Retinal pigment epithelial cell (primary cell): ENCODE results near the gene DQX1.

Experiments
- DNase-seq: peaks from one replicate; pipeline ENCODE4 v3.0.0-alpha.2; 2010; ENCODE audit warnings: low read depth
- H3K4me3 ChIP-seq: 2 replicates; pipeline ENCODE4 v1.5.1; 2011; ENCODE audit warnings: mild to moderate bottlenecking, low read length, control low read depth, moderate library complexity
- TF ChIP-seq, protein P1 (sequence below): conservative IDR thresholded peaks from 2 replicates; pipeline ENCODE4 v1.5.1; 2011; ENCODE audit warnings: low read depth, low read length, control low read depth, inconsistent platforms

DQX1 gene

DNA sequence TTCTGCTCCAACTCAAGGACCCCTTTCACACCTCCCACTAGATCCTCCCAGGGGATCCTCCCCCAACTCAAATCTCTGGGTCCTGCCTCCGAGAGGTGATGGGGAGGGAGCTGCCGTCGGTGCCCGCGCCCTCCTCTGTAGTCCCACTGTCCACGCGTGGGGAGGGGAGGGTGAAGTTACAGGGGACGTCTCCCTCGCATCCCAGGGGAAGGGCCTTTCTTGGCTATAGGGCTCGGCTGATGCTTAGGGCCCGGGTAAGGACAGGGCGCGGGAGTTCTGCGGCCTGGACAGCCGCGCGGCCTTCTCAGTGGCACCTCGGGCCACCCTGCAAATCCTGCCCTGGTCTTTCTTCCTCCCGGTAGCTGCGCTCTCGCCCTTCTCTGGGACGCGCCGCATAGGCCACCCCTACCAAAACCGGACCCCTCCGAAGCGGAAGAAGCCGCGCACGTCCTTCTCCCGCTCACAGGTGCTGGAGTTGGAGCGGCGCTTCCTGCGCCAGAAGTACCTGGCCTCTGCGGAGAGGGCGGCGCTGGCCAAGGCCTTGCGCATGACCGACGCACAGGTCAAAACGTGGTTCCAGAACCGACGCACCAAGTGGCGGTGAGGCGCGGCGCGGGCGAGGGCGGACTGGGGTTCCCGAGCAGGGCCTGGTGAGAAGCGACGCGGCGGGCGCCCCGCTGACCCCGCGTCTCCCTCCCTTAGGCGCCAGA is 10.6 kb downstream of the DQX1 start:
- TF ChIP-seq, protein P1, sequence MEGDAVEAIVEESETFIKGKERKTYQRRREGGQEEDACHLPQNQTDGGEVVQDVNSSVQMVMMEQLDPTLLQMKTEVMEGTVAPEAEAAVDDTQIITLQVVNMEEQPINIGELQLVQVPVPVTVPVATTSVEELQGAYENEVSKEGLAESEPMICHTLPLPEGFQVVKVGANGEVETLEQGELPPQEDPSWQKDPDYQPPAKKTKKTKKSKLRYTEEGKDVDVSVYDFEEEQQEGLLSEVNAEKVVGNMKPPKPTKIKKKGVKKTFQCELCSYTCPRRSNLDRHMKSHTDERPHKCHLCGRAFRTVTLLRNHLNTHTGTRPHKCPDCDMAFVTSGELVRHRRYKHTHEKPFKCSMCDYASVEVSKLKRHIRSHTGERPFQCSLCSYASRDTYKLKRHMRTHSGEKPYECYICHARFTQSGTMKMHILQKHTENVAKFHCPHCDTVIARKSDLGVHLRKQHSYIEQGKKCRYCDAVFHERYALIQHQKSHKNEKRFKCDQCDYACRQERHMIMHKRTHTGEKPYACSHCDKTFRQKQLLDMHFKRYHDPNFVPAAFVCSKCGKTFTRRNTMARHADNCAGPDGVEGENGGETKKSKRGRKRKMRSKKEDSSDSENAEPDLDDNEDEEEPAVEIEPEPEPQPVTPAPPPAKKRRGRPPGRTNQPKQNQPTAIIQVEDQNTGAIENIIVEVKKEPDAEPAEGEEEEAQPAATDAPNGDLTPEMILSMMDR: no peak
- DNase-seq: no peak

DNA sequence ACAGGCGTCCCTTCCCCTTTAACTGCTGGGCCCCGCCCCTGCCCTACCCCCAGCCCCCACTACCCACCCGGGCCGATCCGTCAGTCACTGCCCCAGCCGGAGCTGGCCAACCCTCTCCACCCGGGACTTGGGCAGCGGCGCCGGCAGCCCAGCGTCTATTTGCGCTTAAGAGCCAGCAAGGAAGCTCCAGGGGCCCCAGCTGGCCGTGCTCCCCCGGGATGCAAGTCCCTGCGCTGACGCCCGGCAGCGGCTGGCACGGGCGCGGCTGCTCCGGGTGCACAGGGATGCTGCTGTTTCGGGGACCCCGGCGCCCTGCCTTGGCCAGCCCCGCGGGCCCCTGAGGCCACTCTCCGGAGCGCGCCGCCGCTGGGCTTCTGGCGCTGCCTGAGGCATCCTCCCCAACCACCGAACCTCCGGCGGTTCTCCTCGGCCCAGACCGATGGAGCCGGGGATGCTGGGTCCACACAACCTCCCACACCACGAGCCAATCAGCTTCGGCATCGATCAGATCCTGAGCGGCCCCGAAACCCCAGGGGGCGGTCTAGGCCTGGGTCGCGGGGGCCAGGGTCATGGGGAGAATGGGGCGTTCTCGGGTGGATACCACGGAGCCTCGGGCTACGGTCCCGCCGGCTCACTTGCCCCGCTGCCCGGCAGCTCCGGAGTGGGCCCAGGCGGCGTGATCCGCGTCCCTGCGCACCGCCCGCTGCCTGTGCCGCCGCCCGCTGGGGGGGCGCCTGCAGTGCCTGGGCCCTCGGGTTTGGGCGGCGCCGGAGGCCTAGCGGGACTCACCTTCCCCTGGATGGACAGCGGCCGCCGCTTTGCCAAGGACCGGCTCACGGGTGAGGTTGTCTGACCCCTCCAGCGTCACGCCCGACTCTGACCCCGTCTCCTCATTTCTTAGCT is 11.4 kb downstream of the DQX1 start, which contains the start of gene TLX2:
Gene TLX2, plus strand, starts transcription at position 83 of the 903 bp plus-strand sequence. Its CDS starts 357 bp downstream, at position 440.
- DNase-seq: no peak
- no peak within 1 kb of the TSS for H3K4me3 ChIP-seq
- TF ChIP-seq, protein P1: no peak

More for the DNA sequence above, 10.6 kb downstream of the DQX1 start:
- no peak overlapping the region for H3K4me3 ChIP-seq

DNA sequence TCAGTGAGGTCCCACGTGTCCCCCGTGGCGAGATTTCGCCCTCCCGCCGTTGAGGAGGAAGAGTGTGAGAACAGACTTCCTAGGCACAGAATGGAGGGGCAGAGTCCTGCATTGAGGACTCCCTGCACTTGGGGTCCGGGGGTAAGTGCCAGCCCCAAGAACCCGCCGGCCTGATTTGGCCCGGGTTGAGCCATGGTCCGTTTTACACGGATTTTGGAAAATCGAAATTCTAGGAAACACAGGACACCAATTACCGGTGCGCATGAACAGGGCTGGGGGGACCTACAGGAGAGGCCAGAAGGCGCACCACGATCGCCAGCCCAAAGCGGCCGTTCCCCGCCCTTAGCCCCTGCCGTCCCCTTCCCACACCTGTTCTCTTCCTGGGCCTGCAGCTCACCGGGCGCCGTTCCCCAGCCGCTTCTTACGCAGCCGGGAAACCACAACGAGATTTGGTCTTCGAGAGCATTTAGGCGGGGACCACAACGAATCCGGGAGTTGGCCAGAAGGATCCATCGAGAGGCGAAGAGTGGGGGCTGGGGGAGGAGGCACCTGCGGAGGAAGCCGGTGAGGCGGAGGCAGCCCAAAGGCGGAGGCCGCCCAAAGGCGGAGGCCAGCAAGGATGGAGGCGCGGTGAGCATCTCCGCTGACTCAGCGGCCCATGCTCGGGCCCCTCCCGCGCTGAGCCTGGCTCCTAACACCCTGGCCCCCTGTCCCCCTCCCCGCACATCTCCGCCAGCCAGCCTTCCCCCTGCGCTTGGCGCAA is 12.2 kb downstream of the DQX1 start:
- TF ChIP-seq, protein P1: no peak
- H3K4me3 ChIP-seq: no peak overlapping the region
- no peak for DNase-seq

DNA sequence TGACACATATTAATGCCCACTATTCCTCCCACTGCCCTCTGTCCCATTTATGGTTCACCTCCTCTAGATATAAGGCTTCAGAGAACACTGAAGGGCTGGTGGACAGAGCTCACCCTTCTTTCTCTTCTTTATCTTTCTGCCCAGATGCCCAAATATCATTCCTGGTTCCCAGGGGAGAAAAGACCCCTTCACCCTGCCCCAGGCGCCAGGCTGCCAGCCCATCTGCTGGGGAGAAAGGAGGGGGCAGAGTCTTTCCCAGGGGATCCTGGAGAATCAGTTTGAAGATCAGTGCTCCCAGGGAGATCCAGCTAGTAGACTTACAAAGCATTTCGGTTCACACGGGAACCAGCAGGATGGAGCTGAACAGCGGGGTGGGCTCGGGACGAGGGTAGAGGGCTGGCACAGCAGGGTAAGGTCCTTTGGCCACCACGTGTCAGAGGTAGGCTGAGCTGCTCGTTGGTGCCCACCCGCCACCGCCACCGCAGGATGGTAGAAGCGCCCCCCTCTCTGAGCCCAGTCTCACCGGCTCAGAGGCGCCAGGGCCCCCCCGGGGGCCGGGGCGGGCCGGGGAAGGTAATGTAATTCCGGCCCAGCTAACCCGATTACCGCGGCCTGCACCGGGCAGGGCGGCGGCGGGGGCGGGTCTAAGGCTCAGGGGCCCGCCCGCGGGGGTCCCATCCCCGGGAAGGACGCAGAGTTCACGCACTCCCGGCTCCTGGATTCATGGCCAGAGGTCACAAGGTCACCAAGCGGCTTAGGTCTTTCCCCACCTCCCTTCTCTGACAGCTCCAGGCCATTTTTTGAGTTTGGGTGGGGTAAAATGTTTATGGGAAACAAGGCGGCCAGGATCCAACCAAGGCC is 13.1 kb downstream of the DQX1 start:
- TF ChIP-seq, protein P1: no peak
- H3K4me3 ChIP-seq: no peak overlapping the region
- DNase-seq: no peak

DNA sequence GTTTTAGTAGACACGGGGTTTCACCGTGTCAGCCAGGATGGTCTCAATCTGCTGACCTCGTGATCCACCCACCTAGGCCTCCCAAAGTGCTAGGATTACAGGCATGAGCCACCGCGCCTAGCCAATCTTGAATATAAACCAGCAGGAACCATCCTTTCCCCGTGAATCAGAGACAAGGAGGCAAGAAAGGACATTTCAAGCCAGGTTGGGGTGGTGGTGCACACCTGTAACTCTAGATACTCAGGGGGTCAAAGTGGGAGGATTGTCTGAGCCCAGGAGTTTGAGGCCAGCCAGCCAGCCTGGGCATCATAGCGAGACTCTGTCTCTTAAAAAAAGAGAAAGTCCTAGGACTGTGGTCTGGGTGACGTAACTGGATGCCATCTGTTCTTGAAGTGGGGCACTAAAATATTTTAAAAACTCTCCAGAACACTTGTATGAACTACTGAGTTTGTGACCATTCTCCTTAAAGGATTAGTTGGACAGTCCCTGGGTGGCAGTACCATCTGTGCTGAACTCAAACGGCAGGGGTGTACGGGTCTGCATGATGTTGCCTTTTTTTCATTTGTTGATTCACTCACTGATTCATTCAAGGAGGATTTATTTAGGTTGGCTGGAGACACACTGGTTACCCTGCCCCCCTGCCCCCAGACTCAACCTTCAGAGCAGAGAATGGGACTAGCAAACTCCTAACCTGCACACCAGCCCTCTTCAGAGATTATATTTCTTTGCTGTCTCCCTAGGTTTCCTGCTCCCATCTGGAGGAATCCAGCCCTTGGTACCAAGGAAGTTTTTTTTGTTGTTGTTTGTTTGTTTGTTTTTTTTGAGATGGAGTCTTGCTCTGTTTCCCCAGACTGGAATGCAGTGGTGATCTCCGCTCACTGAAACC is 14.7 kb downstream of the DQX1 start:
- DNase-seq: no peak
- no peak overlapping the region for H3K4me3 ChIP-seq
- TF ChIP-seq, protein P1: no peak

DNA sequence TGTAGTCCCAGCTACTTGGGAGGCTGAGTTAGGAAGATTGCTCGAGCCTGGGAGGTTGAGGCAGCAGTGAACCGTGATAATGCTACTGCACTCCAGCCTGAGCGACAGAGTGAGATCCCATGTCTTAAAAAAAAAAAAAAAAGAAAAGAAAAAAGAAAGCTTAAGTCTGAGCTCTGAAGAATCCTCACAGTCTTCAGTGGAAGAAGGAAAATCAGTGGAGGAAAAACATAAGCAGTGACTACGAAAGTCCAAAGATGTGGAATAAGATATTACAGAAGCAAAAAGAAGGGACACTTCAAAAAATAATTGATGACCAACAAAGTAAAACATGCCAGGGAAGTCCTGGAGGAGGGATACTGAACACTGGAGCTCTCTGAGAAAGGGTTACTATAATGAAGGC is 15.8 kb downstream of the DQX1 start:
- no peak for DNase-seq
- no peak overlapping the region for H3K4me3 ChIP-seq
- TF ChIP-seq, protein P1: no peak
